Islet of Langerhans (tissue), 1 donor: ENCODE results near the gene ECM2.
"Not testable (repeated sequence)": the region's sequence is repeated elsewhere in the genome, so short reads cannot be mapped to it uniquely, and the experiment has no call there.

Experiments used
- FAIRE-seq: peaks from one replicate; lab custom pipeline; 2011; peaks lifted over from hg19 to GRCh38; lab: Jason Lieb, UNC

Gene ECM2

DNA sequence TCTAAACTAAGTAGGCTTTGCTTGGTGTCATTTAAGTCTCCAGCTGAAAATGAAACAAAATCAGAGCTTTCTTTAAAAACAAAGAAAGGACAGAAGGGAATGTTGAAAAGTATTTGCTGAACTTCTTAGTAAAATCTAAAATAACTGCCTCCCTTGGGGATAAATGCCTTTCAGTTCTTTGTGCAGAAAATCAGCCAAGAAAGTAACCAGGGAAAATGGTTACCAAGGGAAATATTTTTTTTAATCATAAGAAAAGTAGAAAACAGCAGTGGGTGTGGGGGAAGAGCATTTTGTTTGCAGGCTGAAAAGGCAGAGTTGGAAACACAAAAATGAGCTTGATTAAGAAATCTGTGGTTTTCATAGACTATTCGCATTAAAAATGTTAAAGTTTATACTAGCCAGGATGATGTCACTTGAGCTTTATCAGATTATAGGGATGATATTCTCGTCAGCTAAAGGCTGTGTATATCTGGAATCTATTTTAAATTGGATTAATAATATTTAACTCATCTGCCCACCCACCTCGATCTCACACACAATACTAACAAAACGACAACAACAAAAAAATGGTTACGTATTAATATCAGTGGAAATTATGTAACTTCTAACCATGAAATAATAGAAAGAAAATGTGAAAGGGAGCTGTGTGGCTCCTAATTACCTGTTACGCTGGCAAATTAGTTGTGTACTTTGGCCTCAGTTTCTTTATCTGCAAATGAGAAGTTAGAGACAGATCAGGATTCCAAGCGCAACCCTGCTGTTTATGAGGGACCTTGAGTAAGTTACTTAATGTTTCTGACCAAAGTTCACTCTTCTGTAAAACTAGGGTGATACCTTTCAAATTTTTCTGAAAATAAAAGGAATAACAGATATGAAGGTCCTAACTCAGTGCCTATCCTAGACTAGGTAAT, at the start of gene ECM2:
ECM2 (minus strand) TSS at position 51 of the 911 bp plus-strand sequence. CDS start 13,124 bp downstream, outside the sequence.
- FAIRE-seq: peak; percentile 17

DNA sequence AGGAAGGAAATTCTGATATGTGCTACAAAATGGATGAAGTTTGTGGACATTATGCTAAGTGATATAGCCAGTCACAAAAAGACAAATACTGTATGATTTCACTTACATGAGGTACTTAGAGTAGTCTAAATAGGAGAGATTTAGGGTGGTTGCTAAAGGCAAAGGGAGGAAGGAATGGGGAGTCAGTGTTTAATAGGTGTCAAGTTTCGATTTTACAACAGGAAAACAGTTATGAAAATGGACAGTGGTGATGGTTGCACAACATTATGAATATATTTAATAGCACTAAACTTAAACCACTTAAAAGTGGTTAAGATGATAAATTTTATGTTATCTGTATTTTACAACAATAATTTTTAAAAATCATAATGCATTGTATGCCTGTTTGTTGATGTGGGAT, 40.4 kb upstream of the ECM2 start:
- FAIRE-seq: no peak

DNA sequence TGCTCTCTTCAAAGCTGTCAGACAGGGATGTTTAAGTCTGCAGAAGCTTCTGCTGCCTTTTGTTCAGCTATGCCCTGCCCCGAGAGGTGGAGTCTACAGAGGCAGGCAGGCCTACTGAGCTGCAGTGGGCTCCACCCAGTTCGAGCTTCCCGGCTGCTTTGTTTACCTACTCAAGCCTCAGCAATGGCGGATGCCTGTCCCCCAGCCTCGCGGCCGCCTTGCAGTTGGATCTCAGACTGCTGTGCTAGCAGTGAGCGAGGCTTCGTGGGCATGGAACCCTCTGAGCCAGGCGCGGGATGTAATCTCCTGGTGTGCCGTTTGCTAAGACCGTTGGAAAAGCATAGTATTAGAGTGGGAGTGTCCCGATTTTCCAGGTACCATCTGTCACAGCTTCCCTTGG, 37.8 kb upstream of the ECM2 start:
- FAIRE-seq: not testable (repeated sequence)

DNA sequence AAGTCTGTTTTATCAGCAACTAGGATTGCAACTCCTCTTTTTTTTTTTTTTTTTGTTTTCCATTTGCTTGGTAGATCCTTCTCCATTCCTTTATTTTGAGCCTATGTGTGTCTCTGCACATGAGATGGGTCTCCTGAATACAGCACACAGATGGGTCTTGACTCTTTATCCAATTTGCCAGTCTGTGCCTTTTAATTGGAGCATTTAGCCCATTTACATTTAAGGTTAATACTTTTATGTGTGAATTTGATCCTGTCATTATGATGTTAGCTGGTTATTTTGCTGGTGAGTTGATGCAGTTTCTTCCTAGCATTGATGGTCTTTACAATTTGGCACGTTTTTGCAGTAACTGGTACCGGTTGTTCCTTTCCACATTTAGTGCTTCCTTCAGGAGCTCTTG, 36.1 kb upstream of the ECM2 start:
- not testable (repeated sequence) for FAIRE-seq

DNA sequence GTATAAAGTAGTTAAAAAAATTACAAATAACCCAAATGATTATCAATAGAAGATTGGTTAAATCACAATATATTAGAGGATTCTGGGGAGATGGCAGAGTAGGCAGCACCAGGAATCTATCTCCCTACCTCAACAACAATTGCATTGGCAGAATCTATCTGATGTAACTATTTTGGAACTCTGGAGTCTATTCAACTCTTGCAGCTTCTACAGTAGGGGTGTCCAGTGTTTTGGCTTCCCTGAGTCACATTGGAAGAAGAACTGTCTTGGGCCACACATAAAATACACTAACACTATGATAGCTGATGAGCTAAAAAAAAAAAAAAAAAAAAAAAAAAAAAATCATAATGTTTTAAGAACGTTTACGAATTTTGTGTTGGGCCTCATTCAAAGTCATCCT, 29.2 kb upstream of the ECM2 start:
- FAIRE-seq: no peak

DNA sequence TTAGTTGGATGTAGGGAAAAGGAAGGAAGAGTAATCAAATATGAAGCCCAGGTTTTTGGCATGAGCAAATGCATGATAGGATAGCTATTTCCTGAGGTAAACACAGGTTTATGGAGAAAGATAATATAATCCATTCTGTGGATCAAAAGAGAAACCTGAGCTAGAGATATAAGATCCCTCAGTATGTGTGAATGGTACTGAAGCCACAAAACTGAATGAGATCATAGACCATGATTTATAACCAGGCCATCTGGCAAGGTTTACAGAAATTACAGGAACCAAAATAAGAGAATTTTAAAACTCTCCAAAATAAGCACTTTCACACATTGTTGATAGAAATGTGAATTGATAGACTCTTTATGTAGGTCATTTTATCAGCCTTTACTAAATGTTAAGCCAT, 28.7 kb upstream of the ECM2 start:
- no peak for FAIRE-seq

DNA sequence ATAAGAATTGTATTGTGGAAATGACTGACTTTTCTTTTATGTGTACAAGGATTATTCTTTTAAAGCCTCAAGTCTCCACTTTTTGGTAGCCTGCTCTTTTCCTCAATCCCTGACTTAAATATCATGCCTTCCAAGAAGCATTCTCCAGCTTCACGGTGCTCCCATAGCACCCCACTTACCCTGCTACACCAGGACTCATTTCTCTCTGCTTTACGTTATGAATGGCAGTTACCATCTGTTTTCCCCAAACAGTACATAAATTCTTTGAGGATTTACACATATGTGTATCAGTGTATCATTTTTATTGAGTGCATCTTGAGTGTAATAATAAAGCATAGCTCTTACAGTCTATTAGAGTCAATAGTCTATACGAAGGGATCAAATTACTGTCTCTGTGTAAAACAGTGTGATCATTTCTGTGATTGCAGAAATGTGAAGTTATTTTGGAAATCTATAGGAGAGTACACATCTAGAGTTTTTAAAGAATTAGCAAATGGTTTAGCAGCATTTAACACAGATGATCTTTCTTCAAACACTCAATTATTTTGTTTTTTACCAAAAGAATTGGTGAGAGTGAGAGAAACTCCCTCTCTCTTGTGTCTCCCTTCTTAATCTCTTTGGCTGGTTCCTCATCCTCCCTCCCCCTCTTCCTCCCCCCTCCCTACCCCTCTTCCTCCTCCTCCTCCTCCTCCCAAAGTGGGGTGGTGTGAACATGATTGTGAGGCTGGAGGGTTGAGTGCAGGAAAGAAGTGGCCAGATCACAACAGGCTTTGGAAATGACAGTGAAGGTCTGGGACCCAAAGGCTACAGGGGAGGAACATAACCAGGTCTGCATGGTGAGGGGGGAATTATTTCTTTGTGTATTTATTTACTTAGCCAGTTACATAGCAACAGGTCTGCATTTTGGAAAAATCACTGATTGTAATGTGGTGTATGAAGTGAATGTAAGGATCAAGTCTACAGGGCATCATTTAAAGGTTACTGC, 27.6 kb upstream of the ECM2 start:
- no peak for FAIRE-seq

DNA sequence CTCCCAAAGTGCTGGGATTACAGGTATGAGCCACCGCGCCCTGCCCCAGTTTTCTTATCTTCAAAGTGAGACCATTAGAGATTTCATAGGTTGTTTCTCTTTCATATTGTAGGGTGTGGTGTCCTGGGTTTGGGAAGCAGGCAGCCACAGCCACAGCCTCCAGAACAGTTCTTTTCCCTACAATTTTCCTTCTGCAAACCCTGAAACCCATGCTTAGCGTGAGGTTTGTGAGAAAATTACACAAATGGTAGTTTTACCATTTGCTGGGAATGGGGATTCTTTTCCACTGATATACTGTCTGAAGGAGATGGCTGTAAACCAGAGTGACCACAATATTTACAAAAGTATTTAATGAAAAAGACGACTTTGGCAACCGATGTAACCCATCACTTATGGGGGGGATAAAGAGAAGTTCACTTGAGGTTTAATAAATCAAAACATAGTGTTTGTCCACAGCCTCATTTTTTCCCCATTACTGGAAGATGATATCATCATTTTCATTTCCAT, 26.7 kb upstream of the ECM2 start:
- no peak for FAIRE-seq

DNA sequence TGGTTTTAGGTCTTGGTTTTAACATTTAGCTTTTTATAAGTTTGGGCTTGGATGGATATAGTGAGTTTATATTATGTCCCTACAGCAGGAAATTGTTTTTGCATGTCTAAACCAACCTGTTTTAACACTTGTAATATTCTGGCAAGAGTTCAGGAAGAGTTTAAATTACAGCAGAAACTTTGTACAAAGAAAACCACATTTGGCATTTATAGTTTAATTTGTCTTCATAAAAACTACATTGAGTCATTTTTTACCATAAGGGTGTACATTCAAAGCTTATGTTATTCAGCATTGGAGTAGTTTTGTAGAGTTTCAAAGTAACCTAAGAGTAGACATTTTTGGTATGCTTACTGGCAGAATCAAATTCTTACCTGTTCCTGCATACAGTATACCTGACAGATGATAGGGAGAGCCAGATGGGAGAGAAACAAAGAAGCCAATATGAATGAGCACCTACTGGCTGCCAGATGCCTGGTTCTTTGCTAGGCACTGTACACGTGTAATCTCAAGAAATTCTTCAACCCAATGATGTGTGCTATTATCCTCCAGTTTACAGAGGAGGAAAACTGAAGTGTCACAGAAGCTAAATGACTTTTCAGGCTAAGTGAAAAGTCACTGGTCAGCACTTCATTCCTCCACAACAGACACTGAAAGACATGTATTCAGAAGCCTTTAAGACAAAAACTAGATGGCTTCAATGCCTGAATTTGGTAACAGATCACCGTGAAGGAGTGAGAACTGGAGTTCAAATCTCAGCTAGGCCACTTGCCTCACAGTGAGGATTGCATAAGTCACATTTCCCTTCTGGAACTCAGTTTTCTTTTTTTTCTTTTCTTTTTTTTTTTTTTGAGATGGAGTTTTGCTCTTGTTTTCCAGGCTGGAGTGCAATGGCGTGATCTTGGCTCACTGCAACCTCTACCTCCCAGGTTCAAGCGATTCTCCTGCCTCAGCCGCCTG, 25.9 kb upstream of the ECM2 start:
- no peak for FAIRE-seq

DNA sequence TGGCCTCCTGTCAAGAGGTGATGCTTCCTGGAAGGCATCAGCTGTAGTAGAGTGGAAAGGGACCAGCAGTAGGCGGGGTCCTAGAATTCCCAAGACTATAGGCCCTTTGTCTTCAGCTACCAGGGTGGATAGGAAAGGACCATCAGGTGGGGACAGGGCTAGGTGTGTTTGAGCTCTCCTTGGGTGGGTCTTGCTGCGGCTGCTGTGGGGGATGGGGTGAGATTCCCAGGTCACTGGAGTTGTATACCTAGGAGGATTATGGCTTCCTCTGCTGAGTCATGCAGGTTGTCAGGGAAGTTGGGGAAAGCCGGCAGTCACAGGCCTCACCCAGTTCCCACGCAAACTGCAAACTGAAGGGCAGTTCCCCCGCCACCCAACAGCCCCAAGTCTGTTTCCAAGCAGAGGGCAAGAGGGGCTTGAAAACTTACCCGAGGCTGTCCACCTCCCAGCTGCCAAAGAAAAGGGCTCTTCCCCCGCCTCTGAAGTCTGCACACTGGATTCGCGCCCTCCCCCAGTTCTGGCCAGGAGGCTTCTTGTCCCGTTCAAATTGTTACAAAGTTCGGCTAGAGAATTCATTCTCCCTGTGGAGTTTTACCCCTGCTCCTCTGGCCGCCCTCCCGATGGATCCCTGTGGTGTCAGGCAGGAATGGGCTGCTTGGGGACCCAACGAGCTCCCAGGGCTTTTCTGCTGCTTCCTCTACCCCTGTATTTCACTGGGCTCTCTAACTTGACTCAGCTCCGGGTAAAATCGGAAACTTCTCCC, 23.0 kb upstream of the ECM2 start:
- no peak for FAIRE-seq

DNA sequence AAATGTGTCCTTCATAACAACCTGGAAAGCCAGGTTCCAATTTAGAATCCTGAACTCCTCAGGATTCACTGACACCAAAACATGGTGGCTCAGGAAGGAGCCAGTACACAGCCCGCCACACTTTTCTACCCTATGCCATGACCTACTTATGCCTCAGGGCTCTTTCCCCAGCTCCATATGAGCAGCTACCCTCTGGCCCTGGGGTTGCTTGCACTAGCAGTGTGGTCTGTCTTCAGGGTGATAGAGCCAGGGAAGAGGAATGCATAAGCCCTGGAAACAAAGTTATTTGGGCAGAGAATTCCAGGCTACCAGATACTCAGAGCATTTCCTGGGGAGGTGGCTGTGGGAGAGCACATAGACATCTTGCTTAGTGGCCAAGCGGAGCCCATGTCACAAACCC, 15.0 kb upstream of the ECM2 start:
- no peak for FAIRE-seq

DNA sequence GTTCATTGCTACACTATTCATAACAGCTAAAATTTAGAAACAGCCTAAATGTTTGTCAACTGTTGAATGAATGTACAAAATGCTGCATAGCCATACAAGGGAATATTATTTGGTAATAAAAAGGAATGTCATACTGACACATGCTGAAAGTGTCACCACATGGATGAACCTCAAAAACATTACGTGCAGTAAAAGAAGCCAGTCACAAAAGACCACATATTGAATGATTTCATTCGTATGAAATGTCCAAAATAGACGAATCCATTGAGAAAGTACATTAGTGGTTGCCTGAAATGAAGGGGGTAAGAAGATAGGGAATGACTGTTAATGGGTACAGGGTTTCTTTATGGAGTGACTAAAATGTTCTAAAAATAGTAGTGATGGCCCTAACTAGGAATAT, 11.6 kb upstream of the ECM2 start:
- FAIRE-seq: no peak

DNA sequence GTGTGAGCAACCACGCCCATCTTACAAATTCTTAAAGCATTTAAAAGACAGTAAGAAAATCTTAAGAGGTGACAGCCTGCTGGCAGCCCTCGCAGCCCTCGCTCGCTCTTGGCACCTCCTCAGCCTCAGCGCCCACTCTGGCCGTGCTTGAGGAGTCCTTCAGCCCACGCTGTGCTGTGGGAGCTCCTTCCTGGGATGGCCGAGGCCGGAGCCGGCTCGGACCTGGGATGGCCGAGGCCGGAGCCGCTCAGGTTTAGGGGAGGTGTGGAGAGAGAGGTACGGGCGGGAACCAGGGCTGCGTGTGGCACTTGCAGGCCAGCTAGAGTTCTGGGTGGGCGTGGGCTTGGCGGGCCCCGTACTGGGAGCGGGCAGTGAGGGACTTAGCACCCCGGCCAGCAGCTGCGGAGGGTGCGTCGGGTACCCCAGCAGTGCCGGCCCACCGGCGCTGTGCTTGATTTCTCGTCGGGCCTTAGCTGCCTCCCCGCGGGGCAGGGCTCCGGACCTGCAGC, 9.3 kb upstream of the ECM2 start:
- no peak for FAIRE-seq

DNA sequence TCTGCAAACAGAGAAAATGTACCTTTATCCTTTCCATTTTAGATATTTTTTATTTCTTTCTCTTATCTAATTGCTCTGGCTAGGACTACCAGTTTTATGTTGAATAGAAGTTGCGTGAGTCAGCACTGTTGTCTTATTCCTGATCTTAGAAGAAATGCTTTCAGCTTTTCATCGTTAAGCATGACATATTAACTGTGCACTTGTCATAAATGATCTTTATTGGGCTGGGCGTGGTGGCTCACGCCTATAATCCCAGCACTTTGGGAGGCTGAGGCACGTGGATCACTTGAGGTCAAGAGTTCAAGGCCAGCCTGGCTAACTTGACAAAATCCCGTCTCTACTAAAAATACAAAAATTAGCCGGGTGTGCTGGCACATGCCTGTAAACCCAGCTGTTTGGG, 8.2 kb upstream of the ECM2 start:
- FAIRE-seq: no peak

DNA sequence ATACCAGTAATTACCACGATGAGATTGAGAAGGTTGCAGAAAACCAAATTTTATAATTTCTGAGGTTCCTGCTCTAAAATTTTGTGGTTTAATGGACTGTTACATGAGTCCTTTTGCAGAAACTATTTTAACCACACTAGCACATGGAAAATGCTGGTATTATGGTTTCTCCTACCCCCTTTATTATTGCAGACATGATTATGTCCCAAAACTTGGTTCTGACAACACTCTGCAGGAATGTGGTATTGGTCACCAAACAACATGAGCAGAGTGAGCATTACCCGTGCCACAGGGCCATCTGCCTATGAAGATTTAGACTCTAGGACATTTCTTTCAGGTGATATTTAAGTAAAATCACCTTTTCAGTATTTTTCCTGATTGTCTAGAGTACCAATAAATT, 2.8 kb upstream of the ECM2 start:
- no peak for FAIRE-seq

DNA sequence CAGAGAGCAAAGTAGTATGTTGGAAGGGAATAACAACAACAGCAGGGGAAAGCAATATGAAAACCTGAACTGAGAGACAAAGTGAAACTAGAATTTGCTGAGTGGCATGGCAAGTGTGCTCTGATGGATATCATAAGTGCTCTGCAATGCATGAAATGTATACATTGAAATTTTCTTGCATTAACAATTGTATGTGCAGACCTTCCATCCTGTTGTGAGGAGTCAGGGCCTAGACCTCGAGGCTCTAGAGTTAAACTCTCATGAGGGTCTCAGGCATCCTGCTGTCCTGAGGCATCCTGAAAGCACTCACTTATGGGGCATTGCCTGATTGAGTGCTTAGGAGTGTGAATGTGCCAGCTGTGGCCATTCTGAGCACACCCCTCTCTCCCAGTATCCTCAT, 1.1 kb downstream of the ECM2 start:
- FAIRE-seq: no peak

DNA sequence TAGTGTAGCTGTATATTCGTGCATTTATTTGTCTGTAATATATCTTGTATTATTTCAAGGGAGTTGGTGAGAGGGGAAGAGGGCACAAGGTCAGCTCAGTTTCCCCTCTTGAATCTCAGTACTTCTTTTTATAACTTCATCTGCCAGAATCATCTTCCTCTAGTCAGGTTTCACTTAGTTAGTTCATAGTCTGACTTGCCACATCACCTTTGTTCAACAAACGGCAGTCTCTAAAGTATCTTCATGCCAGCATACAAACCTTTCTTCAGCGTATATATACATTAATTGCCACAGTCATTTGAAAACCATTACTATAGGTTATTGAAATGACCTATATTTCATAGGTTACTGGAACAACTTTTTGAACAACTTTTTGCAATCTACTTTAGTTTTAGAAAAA, 1.6 kb downstream of the ECM2 start:
- no peak for FAIRE-seq

DNA sequence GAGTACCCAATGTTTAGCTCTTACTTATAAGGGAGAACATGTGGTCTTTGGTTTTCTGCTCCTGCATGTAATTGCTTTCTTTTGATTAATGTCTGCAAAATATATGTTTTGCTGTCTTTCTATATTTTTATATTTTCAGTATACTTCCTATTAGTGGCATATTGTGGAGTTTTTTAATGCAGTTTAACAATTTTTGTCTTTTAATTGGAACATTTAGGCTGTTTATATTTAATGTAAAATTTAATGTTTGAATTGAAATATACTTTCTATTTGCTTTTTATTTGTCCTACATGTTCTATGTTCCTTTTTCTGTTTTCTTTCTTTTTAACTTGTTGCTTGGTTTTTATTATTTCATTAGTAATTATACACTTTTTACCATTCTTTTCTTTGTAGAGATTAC, 4.9 kb downstream of the ECM2 start:
- FAIRE-seq: no peak

DNA sequence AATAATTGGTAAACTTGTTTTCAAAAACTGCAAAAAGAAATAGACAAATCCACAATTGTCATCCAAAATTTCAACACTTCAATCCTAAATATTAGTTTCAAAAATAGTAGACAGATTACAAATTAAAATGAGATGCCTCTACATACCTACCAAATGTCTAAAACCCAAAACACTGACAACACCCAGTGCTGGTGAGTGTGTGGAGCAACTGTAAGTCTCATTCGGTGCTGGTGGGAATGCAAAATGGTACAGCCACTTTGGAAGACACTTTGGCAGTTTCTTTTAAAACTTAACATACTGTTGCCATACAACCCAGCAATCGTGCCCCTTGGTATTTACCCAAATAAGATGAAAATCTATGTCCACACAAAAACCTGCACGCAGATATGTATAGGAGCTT, 6.7 kb downstream of the ECM2 start:
- no peak for FAIRE-seq

DNA sequence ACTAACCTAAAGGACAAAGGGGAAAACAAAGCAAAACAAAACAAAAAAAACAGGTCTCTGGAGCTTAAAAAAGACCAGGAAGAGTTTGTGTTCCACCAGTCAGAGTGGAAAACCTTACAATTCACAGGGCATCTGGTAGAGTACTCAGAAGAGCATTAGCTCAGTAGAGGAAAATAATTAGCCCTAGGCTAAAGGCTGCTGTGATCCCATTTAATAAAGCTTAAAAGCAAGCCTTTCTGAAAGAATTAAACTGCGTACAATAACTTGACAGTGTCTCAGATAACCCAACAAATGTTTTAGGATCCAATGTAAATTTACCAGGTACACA, 7.3 kb downstream of the ECM2 start:
- peak; percentile 45 for FAIRE-seq
